Tibial nerve (tissue), 4 donors: Measurements from ENCODE around the gene CTDSPL. TPM values are rescaled to one million over a fixed set of nuclear protein-coding genes. Genes with fewer than 3 reads are reported as not detected.

Source experiments
- DNase-seq, 2 donors: peaks; one replicate each; pipeline ENCODE4 v3.0.0-alpha.2; 2019; ENCODE audit warnings: low spot score in 2 of 2
- H3K27ac ChIP-seq, 4 donors: fragments of 200-600 bp; sonication (generic) in 3 of 4; one replicate each; pipeline ENCODE4 v1.5.1; 2017 to 2019; ENCODE audit warnings: mild to moderate bottlenecking in 1 of 4
- H3K27me3 ChIP-seq, 2 donors: fragments of 200-600 bp; sonication (generic) in 1 of 2; one replicate each; pipeline versions ENCODE4 v1.5.1 to v1.6.0; 2017 to 2019
- H3K36me3 ChIP-seq, 3 donors: fragments of 200-600 bp; sonication (generic); one replicate each; pipeline ENCODE4 v1.5.1; 2018 to 2019
- H3K4me1 ChIP-seq, 4 donors: fragments of 200-600 bp; sonication (generic) in 3 of 4; one replicate each; pipeline ENCODE4 v1.5.1; 2017 to 2019
- H3K4me3 ChIP-seq, 4 donors: fragments of 200-600 bp; sonication (generic) in 3 of 4; one replicate each; pipeline ENCODE4 v1.5.1; 2017 to 2019; ENCODE audit warnings: mild to moderate bottlenecking in 1 of 4, moderate library complexity in 1 of 4
- H3K9me3 ChIP-seq, 4 donors: fragments of 200-600 bp; sonication (generic) in 3 of 4; one replicate each; pipeline ENCODE4 v1.5.1; 2017 to 2019
- CTCF ChIP-seq, 5 experiments: fragments of 200-600 bp in 3 of 5; fragments of 450-650 bp in 2 of 5; sonication (generic) in 3 of 5; IDR thresholded peaks; one replicate each; pipeline ENCODE4 v1.5.1; 2016 to 2019; ENCODE audit warnings: antibody characterized with exemption in 5 of 5, mild to moderate bottlenecking in 3 of 5, moderate library complexity in 2 of 5
- EP300 ChIP-seq, 2 donors: sonication (generic); formaldehyde crosslinking; IDR thresholded peaks; one replicate each; pipeline ENCODE4 v1.6.1; 2017; ENCODE audit warnings: antibody characterized with exemption in 2 of 2, mild to moderate bottlenecking in 1 of 2
- POLR2A ChIP-seq, 2 donors: fragments of 450-650 bp; IDR thresholded peaks; one replicate each; pipeline ENCODE4 v1.6.1; 2017; ENCODE audit warnings: antibody characterized with exemption in 2 of 2, mild to moderate bottlenecking in 2 of 2, moderate library complexity in 2 of 2
- WGBS, 2 donors: methylation state at CpG; one replicate each; pipeline ENCODE4 v1.1.5; 2018; 5-methylcytosine and 5-hydroxymethylcytosine counted together
- total RNA-seq, 4 donors: library from RNA; depleted of rRNA; stranded (reverse); fragments of >200 nt; gene quantifications; one replicate each; pipeline ENCODE4 v1.1.0, GENCODE V29; 2016

CTDSPL gene
- total RNA-seq, 4 donors from 2014 or later, result 31.8 to 87.0 (median 49.0) TPM

GRCh38 chr3:37938011-37938410 lies 76.3 kb downstream of the CTDSPL start:
- WGBS, 2 donors, result 19 to 47% methylated on average over 2 of the region's 2 CpGs
- Histone ChIP-seq H3K9me3 (no peaks in the 10 kb centered on the region), H3K4me1 (peaks cover 0 to 94% (median 63%) of the 10 kb centered on the region in 4 donors), H3K27ac (peak overlapping the region; percentile 39 to 85 (median 68)), H3K36me3 (no peaks in the 10 kb centered on the region), H3K27me3 (no peaks in the 10 kb centered on the region), H3K4me3 (no peak overlapping the region)
- no peak for DNase-seq
- TF ChIP-seq EP300 (IDR thresholded peaks at IDR 0.05) (no peak), CTCF (IDR thresholded peaks at IDR 0.05) (no peak), POLR2A (IDR thresholded peaks at IDR 0.05) (no peak)

- H3K9me3 ChIP-seq, result no peaks in the 10 kb centered on the region
- H3K27ac ChIP-seq, result peak overlapping the region; percentile 25 to 85 (median 68)
- TF ChIP-seq POLR2A (IDR thresholded peaks at IDR 0.05) (no peak), CTCF (IDR thresholded peaks at IDR 0.05) (no peak), EP300 (IDR thresholded peaks at IDR 0.05) (no peak)
- H3K4me3 ChIP-seq, result no peak overlapping the region
- H3K27me3 ChIP-seq, result no peaks in the 10 kb centered on the region
- no peaks in the 10 kb centered on the region for H3K36me3 ChIP-seq
- peaks cover 0 to 97% (median 62%) of the 10 kb centered on the region in 4 donors for H3K4me1 ChIP-seq
- no peak for DNase-seq
- WGBS, 2 donors, result 68% methylated on average over 4 of the region's 4 CpGs
These were observed 78.7 kb downstream of the CTDSPL start for GRCh38 chr3:37940242-37940908.

- Histone ChIP-seq H3K36me3 (no peaks in the 10 kb centered on the region), H3K9me3 (no peaks in the 10 kb centered on the region), H3K27me3 (no peaks in the 10 kb centered on the region), H3K27ac (peak overlapping the region; percentile 56 to 85 (median 68)), H3K4me3 (no peak overlapping the region), H3K4me1 (peaks cover 0 to 97% (median 65%) of the 10 kb centered on the region in 4 donors)
- WGBS, 2 donors, result 49 to 52% methylated on average over 12 of the region's 12 CpGs
- no peak for DNase-seq
- TF ChIP-seq CTCF (IDR thresholded peaks at IDR 0.05) (no peak), POLR2A (IDR thresholded peaks at IDR 0.05) (no peak), EP300 (IDR thresholded peaks at IDR 0.05) (no peak)
These were observed 80.2 kb downstream of the CTDSPL start for GRCh38 chr3:37941608-37942508.

- Histone ChIP-seq H3K4me3 (no peak overlapping the region), H3K9me3 (no peaks in the 10 kb centered on the region), H3K27me3 (no peaks in the 10 kb centered on the region), H3K36me3 (no peaks in the 10 kb centered on the region), H3K4me1 (peaks cover 0 to 97% (median 62%) of the 10 kb centered on the region in 4 donors), H3K27ac (peak overlapping the region; percentile 56 to 85 (median 68))
- 92 to 95% methylated on average over 2 of the region's 2 CpGs for WGBS, 2 donors
- TF ChIP-seq EP300 (IDR thresholded peaks at IDR 0.05) (no peak), CTCF (IDR thresholded peaks at IDR 0.05) (no peak), POLR2A (IDR thresholded peaks at IDR 0.05) (no peak)
- no peak for DNase-seq
These were observed 81.0 kb downstream of the CTDSPL start for GRCh38 chr3:37942646-37943045.

GRCh38 chr3:37943126-37943525 lies 81.4 kb downstream of the CTDSPL start:
- no peak for DNase-seq
- WGBS, 2 donors, result 81 to 94% methylated on average over 4 of the region's 4 CpGs

More at GRCh38 chr3:37943126-37943525, 81.4 kb downstream of the CTDSPL start:
- H3K9me3 ChIP-seq, result no peaks in the 10 kb centered on the region
- H3K4me3 ChIP-seq, result no peak overlapping the region
- H3K27ac ChIP-seq, result peak overlapping the region in 2 of 4 donors; percentile 80 to 85
- H3K36me3 ChIP-seq, result no peaks in the 10 kb centered on the region
- peaks cover 0 to 97% (median 58%) of the 10 kb centered on the region in 4 donors for H3K4me1 ChIP-seq
- TF ChIP-seq POLR2A (IDR thresholded peaks at IDR 0.05), result no peak
- TF ChIP-seq CTCF (IDR thresholded peaks at IDR 0.05), result no peak
- no peak for TF ChIP-seq EP300 (IDR thresholded peaks at IDR 0.05)
- H3K27me3 ChIP-seq, result no peaks in the 10 kb centered on the region
